Liver (tissue), 9 donors: ENCODE measurements around the gene ARF1. TPM values are rescaled to one million over a fixed set of nuclear protein-coding genes. Genes with fewer than 3 reads are reported as not detected.

ENCODE experiments used
- DNase-seq: peaks from one replicate; pipeline ENCODE4 v3.0.0-alpha.2; 2017; ENCODE audit warnings: low spot score
- H3K27ac ChIP-seq, 2 donors: one replicate each; pipeline ENCODE4 v1.7.0; 2013; ENCODE audit warnings: inconsistent platforms in 2 of 2, low read length in 2 of 2, control low read depth in 1 of 2, low read depth in 1 of 2, mild to moderate bottlenecking in 1 of 2
- H3K27me3 ChIP-seq, 4 donors: one replicate each; pipeline versions ENCODE4 v1.6.1 to v1.7.0; 2013; ENCODE audit warnings: low read length in 3 of 4, inconsistent platforms in 1 of 4, mild to moderate bottlenecking in 1 of 4, moderate library complexity in 1 of 4; ENCODE audit not compliant: control insufficient read depth in 4 of 4, insufficient read depth in 4 of 4
- H3K36me3 ChIP-seq, 4 donors: one replicate each; pipeline versions ENCODE4 v1.6.1 to v1.7.0; 2013; ENCODE audit warnings: low read length in 3 of 4, mild to moderate bottlenecking in 3 of 4, low read depth in 1 of 4, moderate library complexity in 1 of 4; ENCODE audit not compliant: control insufficient read depth in 4 of 4, insufficient read depth in 3 of 4
- H3K4me1 ChIP-seq, 4 donors: one replicate each; pipeline versions ENCODE4 v1.6.1 to v1.7.0; 2013; ENCODE audit warnings: low read length in 3 of 4, mild to moderate bottlenecking in 3 of 4, moderate library complexity in 1 of 4; ENCODE audit not compliant: control insufficient read depth in 4 of 4, insufficient read depth in 4 of 4
- H3K4me3 ChIP-seq, 3 donors: one replicate each; pipeline versions ENCODE4 v1.6.1 to v1.7.0; 2013; ENCODE audit warnings: low read length in 3 of 3, control low read depth in 1 of 3, low read depth in 1 of 3, mild to moderate bottlenecking in 1 of 3
- H3K9ac ChIP-seq, 2 donors: one replicate each; pipeline ENCODE4 v1.7.0; 2013; ENCODE audit warnings: low read length in 2 of 2, mild to moderate bottlenecking in 2 of 2, moderate library complexity in 2 of 2, control low read depth in 1 of 2, low read depth in 1 of 2
- H3K9me3 ChIP-seq, 4 donors: one replicate each; pipeline versions ENCODE4 v1.6.1 to v1.7.0; 2013; ENCODE audit warnings: low read length in 3 of 4; ENCODE audit not compliant: control insufficient read depth in 4 of 4
- CTCF ChIP-seq: fragments of 150-350 bp; IDR thresholded peaks from 2 replicates; pipeline ENCODE4 v1.5.1; 2017; ENCODE audit warnings: improper control_type of control experiment, low read depth, low read length; ENCODE audit not compliant: missing input control
- EGR1 ChIP-seq, 2 donors: IDR thresholded peaks; 2 replicates each; pipeline ENCODE4 v1.6.1; 2016 to 2018; ENCODE audit warnings: antibody characterized with exemption in 2 of 2, low read depth in 2 of 2
- FOXA1 ChIP-seq: IDR thresholded peaks from 2 replicates; pipeline ENCODE4 v1.6.1; 2016; ENCODE audit warnings: antibody characterized with exemption
- FOXA2 ChIP-seq: IDR thresholded peaks from 2 replicates; pipeline ENCODE4 v1.6.1; 2016; ENCODE audit warnings: antibody characterized with exemption
- GABPA ChIP-seq, 2 donors: IDR thresholded peaks in 1 of 2; conservative IDR thresholded peaks in 1 of 2; 2 replicates each; pipeline ENCODE4 v1.6.1; 2016; ENCODE audit warnings: antibody characterized with exemption in 2 of 2, mild to moderate bottlenecking in 1 of 2, moderate library complexity in 1 of 2
- HNF4A ChIP-seq, 2 donors: conservative IDR thresholded peaks; 2 replicates each; pipeline ENCODE4 v1.6.1; 2016; ENCODE audit warnings: antibody characterized with exemption in 2 of 2, mild to moderate bottlenecking in 2 of 2
- HNF4G ChIP-seq: IDR thresholded peaks from 2 replicates; pipeline ENCODE4 v1.6.1; 2016; ENCODE audit warnings: antibody characterized with exemption
- JUND ChIP-seq, 2 donors: IDR thresholded peaks; 2 replicates each; pipeline ENCODE4 v1.6.1; 2016; ENCODE audit warnings: antibody characterized with exemption in 2 of 2
- MAX ChIP-seq: IDR thresholded peaks from 2 replicates; pipeline ENCODE4 v1.6.1; 2016; ENCODE audit warnings: antibody characterized with exemption
- NR2F2 ChIP-seq: IDR thresholded peaks from 2 replicates; pipeline ENCODE4 v1.6.1; 2016; ENCODE audit warnings: antibody characterized with exemption
- REST ChIP-seq: IDR thresholded peaks from 2 replicates; pipeline ENCODE4 v1.6.1; 2016; ENCODE audit warnings: antibody characterized with exemption, mild to moderate bottlenecking
- RXRA ChIP-seq, 2 donors: IDR thresholded peaks; 2 replicates each; pipeline ENCODE4 v1.6.1; 2017 to 2018; ENCODE audit warnings: antibody characterized with exemption in 2 of 2, mild to moderate bottlenecking in 1 of 2
- SP1 ChIP-seq: IDR thresholded peaks from 2 replicates; pipeline ENCODE4 v1.6.1; 2018; ENCODE audit warnings: antibody characterized with exemption, mild to moderate bottlenecking
- TAF1 ChIP-seq: conservative IDR thresholded peaks from 2 replicates; pipeline ENCODE4 v1.6.1; 2016; ENCODE audit warnings: antibody characterized with exemption, mild to moderate bottlenecking
- YY1 ChIP-seq: IDR thresholded peaks from 2 replicates; pipeline ENCODE4 v1.6.1; 2016; ENCODE audit warnings: antibody characterized with exemption, mild to moderate bottlenecking
- ZBTB33 ChIP-seq: IDR thresholded peaks from 2 replicates; pipeline ENCODE4 v1.6.1; 2016; ENCODE audit warnings: antibody characterized with exemption
- WGBS: extraction: QIAGEN DNeasy Blood & Tissue Kit; methylation state at CpG from one replicate; pipeline ENCODE4 v1.1.7; 2013; 5-methylcytosine and 5-hydroxymethylcytosine counted together
- polyA plus RNA-seq, 2 donors: library from polyadenylated mRNA; stranded (reverse) in 1 of 2; unstranded in 1 of 2; fragments of 200-250 nt in 1 of 2; fragments of >200 nt in 1 of 2; fragmentation: Nextera tagmentation in 1 of 2; extraction: Ambion mirVana in 1 of 2; gene quantifications; one replicate each; pipeline versions ENCODE4 v1.2.1 to v1.2.3, GENCODE V29; 2013 to 2015
- total RNA-seq, 2 donors: library from RNA; depleted of rRNA; stranded (reverse); fragments of >200 nt; gene quantifications; one replicate each; pipeline ENCODE4 v1.2.3, GENCODE V29; 2014
- donor health status: healthy.
- donor health status: healthy.
- donor health status: healthy.
- donor health status: healthy.
- donor health status: healthy.

ARF1 gene
- total and polyA plus RNA-seq, 4 donors: 151 to 282 (median 213) TPM

GRCh38 chr1:228034954-228035837 lies 47.3 kb upstream of the ARF1 start:
- H3K36me3 ChIP-seq: no peaks in the 10 kb centered on the region
- H3K9me3 ChIP-seq: no peaks in the 10 kb centered on the region
- no peak overlapping the region for H3K9ac ChIP-seq
- H3K4me1 ChIP-seq: peaks cover 0 to 8% (median 4%) of the 10 kb centered on the region in 4 donors
- 86% methylated on average over 16 of the region's 16 CpGs for WGBS
- no peak overlapping the region for H3K27ac ChIP-seq
- no peak overlapping the region for H3K4me3 ChIP-seq
- DNase-seq: no peak
- no peak for TF ChIP-seq FOXA2
- no peak for TF ChIP-seq RXRA (IDR thresholded peaks at IDR 0.05)
- TF ChIP-seq HNF4G: no peak
- no peak for TF ChIP-seq SP1
- TF ChIP-seq REST: no peak
- TF ChIP-seq YY1: no peak
- peaks cover 0 to 5% (median 0%) of the 10 kb centered on the region in 4 donors for H3K27me3 ChIP-seq

- Histone ChIP-seq H3K36me3 (no peaks in the 10 kb centered on the region), H3K9me3 (no peaks in the 10 kb centered on the region), H3K27ac (no peak overlapping the region), H3K4me3 (no peak overlapping the region), H3K4me1 (peaks cover 0 to 8% (median 4%) of the 10 kb centered on the region in 4 donors), H3K9ac (no peak overlapping the region), H3K27me3 (peaks cover 0 to 5% (median 0%) of the 10 kb centered on the region in 4 donors)
- TF ChIP-seq NR2F2 (no peak), GABPA (IDR thresholded peaks at IDR 0.05 in 1 of 2, conservative IDR thresholded peaks at IDR 0.05 in 1 of 2) (no peak), YY1 (no peak), MAX (no peak), HNF4A (conservative IDR thresholded peaks at IDR 0.05) (no peak), EGR1 (IDR thresholded peaks at IDR 0.05; ENCODE audit: low read depth in 2 of 2) (no peak), HNF4G (no peak), JUND (IDR thresholded peaks at IDR 0.05) (no peak), FOXA2 (no peak), FOXA1 (no peak), TAF1 (no peak), CTCF (no peak), ZBTB33 (no peak), REST (no peak)
- 78% methylated on average over 5 of the region's 5 CpGs for WGBS
- no peak for DNase-seq
Measured at GRCh38 chr1:228035844-228036243, 46.7 kb upstream of the ARF1 start.
